Measurements from ENCODE around the gene EXTL2.

The EXTL2 gene

DNA sequence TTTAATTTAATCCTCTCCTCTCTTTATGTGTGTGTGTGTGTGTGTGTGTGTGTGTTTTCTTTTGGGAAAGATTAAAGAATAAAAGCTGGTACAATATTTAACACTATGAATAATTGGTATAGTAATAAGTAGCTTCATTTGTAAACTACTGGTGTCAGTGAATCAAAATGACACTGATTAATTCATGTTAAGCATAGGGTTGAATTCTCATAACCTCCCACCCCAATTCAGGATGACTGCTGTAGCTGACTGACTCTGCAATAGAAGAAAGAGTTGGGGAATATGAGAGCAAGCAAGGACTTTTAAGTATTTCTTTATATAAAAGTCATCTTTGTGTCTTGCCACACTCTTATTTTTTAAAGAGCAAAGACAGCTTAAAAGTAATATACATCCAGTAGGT is 14.4 kb upstream of the EXTL2 start:
- Histone ChIP-seq H3K27ac (ENCODE audit: extremely low read depth, low read depth, low read length) (no peak overlapping the region), H3K4me1 (ENCODE audit: control insufficient read depth, insufficient read depth, low read length) (no peaks in the 10 kb centered on the region), H3K4me3 (ENCODE audit: low read depth, low read length) (no peak overlapping the region), H3K36me3 (ENCODE audit: control insufficient read depth in 2 of 2, insufficient read depth in 1 of 2, low read length in 2 of 2) (peaks cover 48 to 82% of the 10 kb centered on the region in 2 experiments), H3K9me3 (ENCODE audit: control insufficient read depth, insufficient read depth, low read depth, low read length) (no peaks in the 10 kb centered on the region)
- TF ChIP-seq, protein P1, sequence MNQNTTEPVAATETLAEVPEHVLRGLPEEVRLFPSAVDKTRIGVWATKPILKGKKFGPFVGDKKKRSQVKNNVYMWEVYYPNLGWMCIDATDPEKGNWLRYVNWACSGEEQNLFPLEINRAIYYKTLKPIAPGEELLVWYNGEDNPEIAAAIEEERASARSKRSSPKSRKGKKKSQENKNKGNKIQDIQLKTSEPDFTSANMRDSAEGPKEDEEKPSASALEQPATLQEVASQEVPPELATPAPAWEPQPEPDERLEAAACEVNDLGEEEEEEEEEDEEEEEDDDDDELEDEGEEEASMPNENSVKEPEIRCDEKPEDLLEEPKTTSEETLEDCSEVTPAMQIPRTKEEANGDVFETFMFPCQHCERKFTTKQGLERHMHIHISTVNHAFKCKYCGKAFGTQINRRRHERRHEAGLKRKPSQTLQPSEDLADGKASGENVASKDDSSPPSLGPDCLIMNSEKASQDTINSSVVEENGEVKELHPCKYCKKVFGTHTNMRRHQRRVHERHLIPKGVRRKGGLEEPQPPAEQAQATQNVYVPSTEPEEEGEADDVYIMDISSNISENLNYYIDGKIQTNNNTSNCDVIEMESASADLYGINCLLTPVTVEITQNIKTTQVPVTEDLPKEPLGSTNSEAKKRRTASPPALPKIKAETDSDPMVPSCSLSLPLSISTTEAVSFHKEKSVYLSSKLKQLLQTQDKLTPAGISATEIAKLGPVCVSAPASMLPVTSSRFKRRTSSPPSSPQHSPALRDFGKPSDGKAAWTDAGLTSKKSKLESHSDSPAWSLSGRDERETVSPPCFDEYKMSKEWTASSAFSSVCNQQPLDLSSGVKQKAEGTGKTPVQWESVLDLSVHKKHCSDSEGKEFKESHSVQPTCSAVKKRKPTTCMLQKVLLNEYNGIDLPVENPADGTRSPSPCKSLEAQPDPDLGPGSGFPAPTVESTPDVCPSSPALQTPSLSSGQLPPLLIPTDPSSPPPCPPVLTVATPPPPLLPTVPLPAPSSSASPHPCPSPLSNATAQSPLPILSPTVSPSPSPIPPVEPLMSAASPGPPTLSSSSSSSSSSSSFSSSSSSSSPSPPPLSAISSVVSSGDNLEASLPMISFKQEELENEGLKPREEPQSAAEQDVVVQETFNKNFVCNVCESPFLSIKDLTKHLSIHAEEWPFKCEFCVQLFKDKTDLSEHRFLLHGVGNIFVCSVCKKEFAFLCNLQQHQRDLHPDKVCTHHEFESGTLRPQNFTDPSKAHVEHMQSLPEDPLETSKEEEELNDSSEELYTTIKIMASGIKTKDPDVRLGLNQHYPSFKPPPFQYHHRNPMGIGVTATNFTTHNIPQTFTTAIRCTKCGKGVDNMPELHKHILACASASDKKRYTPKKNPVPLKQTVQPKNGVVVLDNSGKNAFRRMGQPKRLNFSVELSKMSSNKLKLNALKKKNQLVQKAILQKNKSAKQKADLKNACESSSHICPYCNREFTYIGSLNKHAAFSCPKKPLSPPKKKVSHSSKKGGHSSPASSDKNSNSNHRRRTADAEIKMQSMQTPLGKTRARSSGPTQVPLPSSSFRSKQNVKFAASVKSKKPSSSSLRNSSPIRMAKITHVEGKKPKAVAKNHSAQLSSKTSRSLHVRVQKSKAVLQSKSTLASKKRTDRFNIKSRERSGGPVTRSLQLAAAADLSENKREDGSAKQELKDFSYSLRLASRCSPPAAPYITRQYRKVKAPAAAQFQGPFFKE (tag by site-specific recombination; IDR thresholded peaks at IDR 0.05; ENCODE audit: borderline replicate concordance): no peak
- TF ChIP-seq, protein P2, sequence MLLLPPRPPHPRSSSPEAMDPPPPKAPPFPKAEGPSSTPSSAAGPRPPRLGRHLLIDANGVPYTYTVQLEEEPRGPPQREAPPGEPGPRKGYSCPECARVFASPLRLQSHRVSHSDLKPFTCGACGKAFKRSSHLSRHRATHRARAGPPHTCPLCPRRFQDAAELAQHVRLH (tag by site-specific recombination; IDR thresholded peaks at IDR 0.05): no peak
- TF ChIP-seq ZNF311 (tag by site-specific recombination; IDR thresholded peaks at IDR 0.05; ENCODE audit: borderline replicate concordance) (no peak), ZNF830 (tag by site-specific recombination; IDR thresholded peaks at IDR 0.05; ENCODE audit: low read depth) (no peak), FEZF1 (tag by site-specific recombination; IDR thresholded peaks at IDR 0.05) (no peak)
- ChIA-PET POLR2A (no interaction called here), CTCF (interaction anchor here (1.1 to 1.5 kb wide), 2 partner anchors 12 to 380 kb away, joined by 6 to 7 read pairs; no protein-coding TSS in a partner anchor)

DNA sequence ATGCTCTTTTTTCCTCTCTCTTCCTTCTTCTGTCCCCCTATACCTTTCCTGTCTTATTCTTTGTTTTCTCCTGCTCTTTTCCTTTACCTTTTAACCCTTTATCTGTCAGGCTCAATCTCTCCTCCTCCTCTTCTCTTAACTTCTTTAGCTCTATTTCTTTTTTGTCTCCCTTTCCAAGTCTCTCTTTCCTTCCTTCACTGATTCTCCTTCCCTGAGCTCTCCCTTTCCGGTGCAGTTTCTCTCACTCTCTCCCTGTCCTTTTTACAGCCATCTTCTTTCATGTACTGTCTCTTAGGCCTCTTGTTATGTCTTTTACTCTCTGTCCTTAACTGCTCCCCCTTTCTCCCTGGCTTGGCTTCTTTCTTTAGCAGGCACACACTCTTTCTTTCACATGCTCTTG is 13.2 kb upstream of the EXTL2 start:
- Histone ChIP-seq H3K36me3 (ENCODE audit: control insufficient read depth in 2 of 2, insufficient read depth in 1 of 2, low read length in 2 of 2) (peaks cover 48 to 72% of the 10 kb centered on the region in 2 experiments), H3K9me3 (ENCODE audit: control insufficient read depth, insufficient read depth, low read depth, low read length) (no peaks in the 10 kb centered on the region), H3K27ac (ENCODE audit: extremely low read depth, low read depth, low read length) (no peak overlapping the region), H3K4me1 (ENCODE audit: control insufficient read depth, insufficient read depth, low read length) (no peaks in the 10 kb centered on the region), H3K4me3 (ENCODE audit: low read depth, low read length) (no peak overlapping the region)
- peak; percentile 97 for TF ChIP-seq PRDM1 (tag by site-specific recombination; IDR thresholded peaks at IDR 0.05)
- no peak for TF ChIP-seq ZNF416 (tag by site-specific recombination; IDR thresholded peaks at IDR 0.05)
- POLR2A ChIA-PET: no interaction called here
- CTCF ChIA-PET: interaction anchor here (0.9 to 1.5 kb wide), 2 partner anchors 14 to 399 kb away, joined by 4 to 7 read pairs; no protein-coding TSS in a partner anchor

DNA sequence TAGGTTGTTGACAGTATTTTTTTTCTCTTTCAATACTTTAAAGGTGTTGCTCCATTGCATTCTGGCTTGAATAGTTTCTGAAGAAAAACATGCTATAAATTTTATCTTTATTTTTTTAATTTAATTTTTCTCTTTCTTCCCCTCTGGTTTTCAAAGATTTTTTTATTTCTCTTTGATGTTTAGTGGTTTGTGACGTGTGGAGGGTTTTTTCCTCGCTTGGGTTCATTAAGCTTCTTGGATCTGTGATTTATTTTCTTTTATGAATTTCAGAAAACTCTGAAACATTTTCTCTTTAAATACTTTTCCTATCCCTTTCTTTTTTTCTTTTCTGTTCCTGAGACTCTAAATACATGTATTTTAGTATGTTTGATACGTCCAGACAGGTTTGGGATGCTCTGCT is 10.5 kb upstream of the EXTL2 start:
- ChIA-PET POLR2A (no interaction called here), CTCF (interaction anchor here (0.7 kb wide), 1 partner anchor 532 kb away, joined by 3 read pairs; no protein-coding TSS in a partner anchor)
- Histone ChIP-seq H3K4me3 (ENCODE audit: low read depth, low read length) (no peak overlapping the region), H3K9me3 (ENCODE audit: control insufficient read depth, insufficient read depth, low read depth, low read length) (no peaks in the 10 kb centered on the region), H3K27ac (ENCODE audit: extremely low read depth, low read depth, low read length) (no peak overlapping the region), H3K4me1 (ENCODE audit: control insufficient read depth, insufficient read depth, low read length) (no peaks in the 10 kb centered on the region), H3K36me3 (ENCODE audit: control insufficient read depth in 2 of 2, insufficient read depth in 1 of 2, low read length in 2 of 2) (peaks cover 32 to 73% of the 10 kb centered on the region in 2 experiments)
- TF ChIP-seq GLI2 (tag by site-specific recombination; IDR thresholded peaks at IDR 0.05; ENCODE audit: borderline replicate concordance, low read depth): no peak
- no peak for TF ChIP-seq ZNF623 (tag by site-specific recombination; IDR thresholded peaks at IDR 0.05)
- no peak for TF ChIP-seq GFI1B (tag by site-specific recombination; IDR thresholded peaks at IDR 0.05)
- no peak for TF ChIP-seq ZNF473 (tag by site-specific recombination; IDR thresholded peaks at IDR 0.05)
- no peak for TF ChIP-seq ZNF133 (tag by site-specific recombination; IDR thresholded peaks at IDR 0.05)
- TF ChIP-seq, protein P3, sequence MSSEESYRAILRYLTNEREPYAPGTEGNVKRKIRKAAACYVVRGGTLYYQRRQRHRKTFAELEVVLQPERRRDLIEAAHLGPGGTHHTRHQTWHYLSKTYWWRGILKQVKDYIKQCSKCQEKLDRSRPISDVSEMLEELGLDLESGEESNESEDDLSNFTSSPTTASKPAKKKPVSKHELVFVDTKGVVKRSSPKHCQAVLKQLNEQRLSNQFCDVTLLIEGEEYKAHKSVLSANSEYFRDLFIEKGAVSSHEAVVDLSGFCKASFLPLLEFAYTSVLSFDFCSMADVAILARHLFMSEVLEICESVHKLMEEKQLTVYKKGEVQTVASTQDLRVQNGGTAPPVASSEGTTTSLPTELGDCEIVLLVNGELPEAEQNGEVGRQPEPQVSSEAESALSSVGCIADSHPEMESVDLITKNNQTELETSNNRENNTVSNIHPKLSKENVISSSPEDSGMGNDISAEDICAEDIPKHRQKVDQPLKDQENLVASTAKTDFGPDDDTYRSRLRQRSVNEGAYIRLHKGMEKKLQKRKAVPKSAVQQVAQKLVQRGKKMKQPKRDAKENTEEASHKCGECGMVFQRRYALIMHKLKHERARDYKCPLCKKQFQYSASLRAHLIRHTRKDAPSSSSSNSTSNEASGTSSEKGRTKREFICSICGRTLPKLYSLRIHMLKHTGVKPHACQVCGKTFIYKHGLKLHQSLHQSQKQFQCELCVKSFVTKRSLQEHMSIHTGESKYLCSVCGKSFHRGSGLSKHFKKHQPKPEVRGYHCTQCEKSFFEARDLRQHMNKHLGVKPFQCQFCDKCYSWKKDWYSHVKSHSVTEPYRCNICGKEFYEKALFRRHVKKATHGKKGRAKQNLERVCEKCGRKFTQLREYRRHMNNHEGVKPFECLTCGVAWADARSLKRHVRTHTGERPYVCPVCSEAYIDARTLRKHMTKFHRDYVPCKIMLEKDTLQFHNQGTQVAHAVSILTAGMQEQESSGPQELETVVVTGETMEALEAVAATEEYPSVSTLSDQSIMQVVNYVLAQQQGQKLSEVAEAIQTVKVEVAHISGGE (tag by site-specific recombination; conservative IDR thresholded peaks at IDR 0.05; ENCODE audit: low read depth): no peak
- TF ChIP-seq, protein P4, sequence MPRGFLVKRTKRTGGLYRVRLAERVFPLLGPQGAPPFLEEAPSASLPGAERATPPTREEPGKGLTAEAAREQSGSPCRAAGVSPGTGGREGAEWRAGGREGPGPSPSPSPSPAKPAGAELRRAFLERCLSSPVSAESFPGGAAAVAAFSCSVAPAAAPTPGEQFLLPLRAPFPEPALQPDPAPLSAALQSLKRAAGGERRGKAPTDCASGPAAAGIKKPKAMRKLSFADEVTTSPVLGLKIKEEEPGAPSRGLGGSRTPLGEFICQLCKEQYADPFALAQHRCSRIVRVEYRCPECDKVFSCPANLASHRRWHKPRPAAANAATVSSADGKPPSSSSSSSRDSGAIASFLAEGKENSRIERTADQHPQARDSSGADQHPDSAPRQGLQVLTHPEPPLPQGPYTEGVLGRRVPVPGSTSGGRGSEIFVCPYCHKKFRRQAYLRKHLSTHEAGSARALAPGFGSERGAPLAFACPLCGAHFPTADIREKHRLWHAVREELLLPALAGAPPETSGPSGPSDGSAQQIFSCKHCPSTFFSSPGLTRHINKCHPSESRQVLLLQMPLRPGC (tag by site-specific recombination; IDR thresholded peaks at IDR 0.05): no peak
- TF ChIP-seq BCL11B (tag by site-specific recombination; IDR thresholded peaks at IDR 0.05; ENCODE audit: low read depth): no peak
- no peak for TF ChIP-seq YY2 (tag by site-specific recombination; IDR thresholded peaks at IDR 0.05)
- TF ChIP-seq ZNF274 (IDR thresholded peaks at IDR 0.05; ENCODE audit: low read length): no peak
- no peak for TF ChIP-seq ZNF274 (tag by site-specific recombination; IDR thresholded peaks at IDR 0.05; ENCODE audit: borderline replicate concordance)
- TF ChIP-seq ZNF548 (tag by site-specific recombination; IDR thresholded peaks at IDR 0.05): no peak
